SHP77 treated with DMSO at 0.1 percent for 48 hours (cell line): ENCODE results near the gene UBE2L5.

Experiments used
- DNase-seq: peaks from one replicate; lab custom pipeline; 2025; lab: John Stamatoyannopoulos, UW

The UBE2L5 gene

GRCh38 chr13:30406779-30407416 is 15.4 kb upstream of the UBE2L5 start:
- DNase-seq = no peak

GRCh38 chr13:30408319-30409101 is 13.8 kb upstream of the UBE2L5 start:
- no peak for DNase-seq

GRCh38 chr13:30409886-30410704 is 12.2 kb upstream of the UBE2L5 start:
- no peak for DNase-seq

GRCh38 chr13:30410705-30411125 is 11.6 kb upstream of the UBE2L5 start:
- no peak for DNase-seq

GRCh38 chr13:30412346-30412745 is 9.9 kb upstream of the UBE2L5 start:
- no peak for DNase-seq

GRCh38 chr13:30413842-30414241 is 8.5 kb upstream of the UBE2L5 start:
- no peak for DNase-seq

- no peak for DNase-seq
These were observed 6.8 kb upstream of the UBE2L5 start for GRCh38 chr13:30415430-30416030.

GRCh38 chr13:30416471-30416870 is 5.8 kb upstream of the UBE2L5 start:
- no peak for DNase-seq

GRCh38 chr13:30418075-30418716 is 4.1 kb upstream of the UBE2L5 start:
- no peak for DNase-seq

GRCh38 chr13:30418717-30419459 is 3.4 kb upstream of the UBE2L5 start:
- DNase-seq = no peak

GRCh38 chr13:30421093-30422053 is 920 bp upstream of the UBE2L5 start:
- no peak for DNase-seq

- no peak for DNase-seq
These were observed 1.6 kb downstream of the UBE2L5 start for GRCh38 chr13:30423891-30424290.

- no peak for DNase-seq
These were observed 6.9 kb downstream of the UBE2L5 start for GRCh38 chr13:30429235-30429634.

GRCh38 chr13:30429721-30430694 is 7.7 kb downstream of the UBE2L5 start:
- no peak for DNase-seq

- DNase-seq = no peak
These were observed 9.1 kb downstream of the UBE2L5 start for GRCh38 chr13:30431269-30431940.

- no peak for DNase-seq
These were observed 13.7 kb downstream of the UBE2L5 start for GRCh38 chr13:30435911-30436451.

GRCh38 chr13:30437177-30437576 is 14.9 kb downstream of the UBE2L5 start:
- DNase-seq = no peak

GRCh38 chr13:30438286-30438685 is 16.0 kb downstream of the UBE2L5 start:
- DNase-seq = no peak
